Measurements from ENCODE around the gene INSRR.

INSRR gene

DNA sequence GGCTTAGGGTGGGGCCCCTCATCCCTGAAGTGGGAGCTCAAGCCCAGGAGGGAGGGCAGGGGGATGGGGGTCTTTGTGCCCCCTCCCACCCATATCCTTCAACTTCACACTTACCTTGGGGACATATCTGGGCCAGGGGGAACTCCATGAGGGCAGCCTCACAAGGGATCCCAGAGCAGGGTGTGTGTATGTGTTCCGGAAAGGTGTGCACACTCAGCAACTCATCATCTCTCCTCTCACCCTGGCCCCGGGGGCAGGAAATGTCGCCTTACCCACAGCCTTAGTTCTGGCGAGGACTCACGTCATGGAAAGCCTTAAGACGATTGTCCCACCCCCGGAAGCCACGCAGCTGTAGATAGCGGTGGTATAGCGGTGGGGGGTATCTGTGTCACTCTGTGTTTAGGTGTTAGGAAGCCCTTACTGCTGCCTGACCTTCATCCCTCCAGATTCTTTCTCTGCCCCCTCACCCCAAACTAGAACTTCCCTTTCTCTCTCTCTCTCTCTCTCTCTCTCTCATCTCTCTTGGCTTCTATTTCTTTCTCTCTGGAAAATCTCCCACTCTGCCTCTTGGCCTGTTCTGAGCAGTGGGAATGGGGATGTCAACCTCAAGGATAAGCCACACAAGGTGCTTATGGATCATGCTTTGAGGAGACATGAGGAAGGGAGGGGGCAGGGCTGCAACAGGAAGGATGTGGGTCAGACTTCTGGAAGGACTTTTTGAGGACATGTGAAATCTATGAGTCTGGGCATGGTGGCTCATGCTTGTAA is 42.2 kb downstream of the INSRR start, which contains the start of gene SH2D2A:
Gene SH2D2A, minus strand, starts transcription at position 288 of the 768 bp plus-strand sequence. Its CDS starts 140 bp downstream, at position 148.
- TF ChIP-seq CTCF (IDR thresholded peaks at IDR 0.05; ENCODE audit: borderline replicate concordance, insufficient read depth, low read depth, low read length) = no peak
- H3K4me3 ChIP-seq (ENCODE audit: low read depth, low read length) = peak within 1 kb of the TSS; percentile 26

DNA sequence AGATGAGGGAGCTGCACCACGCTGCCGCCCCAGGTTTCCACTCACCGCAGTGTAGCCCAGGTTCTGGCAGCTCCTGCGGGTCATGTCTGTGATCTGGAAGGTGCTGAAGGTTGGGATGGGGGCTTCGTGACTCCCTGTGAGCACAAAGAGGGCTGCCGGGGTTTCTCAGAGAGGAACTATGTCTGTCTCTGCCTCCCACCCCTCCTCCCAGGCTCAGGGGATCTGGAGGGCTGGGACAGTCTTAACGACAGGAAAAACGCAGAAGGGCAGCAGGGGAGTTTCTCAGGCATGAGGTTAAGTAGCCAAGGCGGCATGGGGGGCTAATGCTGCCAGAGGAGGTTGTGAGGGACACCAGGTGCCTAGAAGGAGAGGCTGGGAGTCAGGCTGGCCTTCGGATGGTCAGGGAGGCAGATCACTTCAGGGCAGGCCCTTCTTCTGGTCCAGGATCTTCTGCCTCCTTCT is 42.9 kb downstream of the INSRR start:
- H3K4me3 ChIP-seq (ENCODE audit: low read depth, low read length) = peak overlapping the region; percentile 26
- no peak for TF ChIP-seq CTCF (IDR thresholded peaks at IDR 0.05; ENCODE audit: borderline replicate concordance, insufficient read depth, low read depth, low read length)

DNA sequence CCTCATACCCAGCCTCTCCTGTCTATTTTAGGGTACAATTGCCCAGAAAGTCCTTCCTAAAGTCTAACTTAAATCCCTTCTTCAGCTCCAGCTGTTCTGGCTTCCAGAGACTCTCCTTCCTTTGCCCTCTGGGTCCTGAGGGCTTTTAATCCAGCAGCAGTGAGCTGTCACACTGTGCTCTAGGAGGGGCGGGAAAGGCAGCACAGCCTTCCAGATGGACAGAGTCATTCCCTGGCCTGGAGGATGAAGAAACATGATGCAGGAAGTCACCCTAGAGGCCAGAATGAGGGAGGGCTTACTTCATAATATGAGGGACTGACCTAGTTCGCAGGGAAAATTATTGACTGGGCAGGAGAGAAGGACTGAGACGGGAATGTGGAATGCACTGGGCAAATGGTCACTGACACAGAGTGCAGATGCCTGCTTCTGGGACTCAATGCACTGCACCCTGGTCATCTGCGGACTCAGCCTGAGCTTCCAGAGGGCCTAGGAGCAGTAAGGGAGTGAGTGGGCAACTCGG is 43.5 kb downstream of the INSRR start:
- no peak for TF ChIP-seq CTCF (IDR thresholded peaks at IDR 0.05; ENCODE audit: borderline replicate concordance, insufficient read depth, low read depth, low read length)
- H3K4me3 ChIP-seq (ENCODE audit: low read depth, low read length) = no peak overlapping the region

GRCh38 chr1:156814571-156815260 is 44.2 kb downstream of the INSRR start:
- no peak overlapping the region for H3K4me3 ChIP-seq (ENCODE audit: low read depth, low read length)
- no peak for TF ChIP-seq CTCF (IDR thresholded peaks at IDR 0.05; ENCODE audit: borderline replicate concordance, insufficient read depth, low read depth, low read length)

DNA sequence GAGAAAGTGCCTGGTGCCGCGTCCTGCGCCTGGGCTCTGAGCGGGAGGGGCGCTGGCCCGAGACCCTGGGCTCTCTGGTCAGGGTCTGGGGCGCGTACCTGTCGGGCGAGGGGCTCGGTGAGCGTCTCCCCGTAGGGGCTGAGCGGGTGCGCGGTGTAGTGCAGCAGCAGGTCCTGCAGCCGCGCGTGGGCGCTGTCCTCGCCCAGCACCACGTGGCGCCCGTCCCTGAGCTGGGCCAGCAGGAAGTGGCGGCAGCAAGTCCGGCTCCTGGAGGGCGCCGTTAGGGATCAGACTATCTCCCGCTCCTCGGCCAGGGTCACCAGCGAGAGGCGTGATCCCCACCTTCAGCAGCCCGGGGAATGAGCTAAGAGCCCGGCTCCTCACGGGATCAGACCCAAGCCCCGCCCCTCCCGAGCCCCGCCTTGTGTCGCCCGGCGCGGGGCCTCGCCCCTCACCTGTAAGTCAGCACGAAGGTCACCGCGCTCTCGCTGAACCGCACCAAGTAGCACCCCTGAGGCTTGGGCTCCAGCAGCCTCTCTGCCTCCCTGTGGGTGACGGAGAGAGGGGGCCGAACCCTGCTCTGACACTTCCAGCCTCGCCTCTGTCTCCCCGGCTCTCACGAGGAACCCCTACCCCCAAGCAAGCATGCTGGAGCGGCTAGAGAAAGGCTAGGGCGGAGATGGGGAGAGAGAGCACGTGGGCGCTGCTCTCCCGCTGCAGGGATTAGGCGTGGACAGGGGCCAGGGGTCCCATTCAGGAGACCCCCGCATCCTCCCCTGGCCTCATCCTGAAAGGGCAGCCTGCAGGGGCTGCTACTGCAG is 45.0 kb downstream of the INSRR start:
- TF ChIP-seq CTCF (IDR thresholded peaks at IDR 0.05; ENCODE audit: borderline replicate concordance, insufficient read depth, low read depth, low read length) = peak; percentile 77
- peak overlapping the region; percentile 43 for H3K4me3 ChIP-seq (ENCODE audit: low read depth, low read length)

DNA sequence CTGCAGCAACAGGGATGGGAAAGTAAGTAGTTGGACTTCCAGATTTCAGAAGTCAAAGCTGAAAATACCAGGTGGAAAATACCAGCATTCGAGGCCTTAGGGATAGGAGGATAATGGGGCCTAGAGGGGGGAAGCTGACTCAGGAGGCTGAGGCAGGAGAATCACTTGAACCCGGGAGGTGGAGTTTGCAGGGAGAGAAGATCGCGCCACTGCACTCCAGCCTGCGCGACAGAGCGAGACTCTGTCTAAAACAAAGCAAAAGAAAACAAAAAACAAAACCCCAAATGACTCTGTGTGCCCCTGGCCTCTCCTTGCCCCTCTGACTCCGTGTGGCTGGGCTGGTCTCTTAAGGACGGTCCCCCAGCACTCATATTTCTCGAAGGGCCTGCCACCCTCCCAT is 45.6 kb downstream of the INSRR start:
- H3K4me3 ChIP-seq (ENCODE audit: low read depth, low read length) = no peak overlapping the region
- no peak for TF ChIP-seq CTCF (IDR thresholded peaks at IDR 0.05; ENCODE audit: borderline replicate concordance, insufficient read depth, low read depth, low read length)
